Endodermal cell (in vitro differentiated cells): Measurements from ENCODE around the gene ATP2B1. TPM values are rescaled to one million over a fixed set of nuclear protein-coding genes. Genes with fewer than 3 reads are reported as not detected.

Experiments
- DNase-seq: peaks from one replicate; pipeline ENCODE4 v3.0.0-alpha.2; 2017
- H3K27ac ChIP-seq: 2 replicates; pipeline ENCODE4 v1.5.1; 2013; ENCODE audit warnings: mild to moderate bottlenecking, low read depth, low read length, moderate library complexity
- H3K27me3 ChIP-seq: 2 replicates; pipeline ENCODE4 v1.6.1; 2013; ENCODE audit warnings: mild to moderate bottlenecking, low read length, moderate library complexity; ENCODE audit not compliant: insufficient read depth, control insufficient read depth, poor library complexity, severe bottlenecking
- H3K36me3 ChIP-seq: 2 replicates; pipeline ENCODE4 v1.7.0; 2013; ENCODE audit warnings: mild to moderate bottlenecking, low read length, moderate library complexity; ENCODE audit not compliant: control insufficient read depth, insufficient read depth
- H3K4me1 ChIP-seq: one replicate; pipeline ENCODE4 v1.7.0; 2013; ENCODE audit warnings: low read length; ENCODE audit not compliant: control insufficient read depth, insufficient read depth
- H3K4me3 ChIP-seq: 2 replicates; pipeline ENCODE4 v1.5.1; 2013; ENCODE audit warnings: mild to moderate bottlenecking, low read length, moderate library complexity
- H3K9ac ChIP-seq: 2 replicates; pipeline ENCODE4 v1.6.1; 2013; ENCODE audit warnings: mild to moderate bottlenecking, low read length, moderate library complexity; ENCODE audit not compliant: poor library complexity, severe bottlenecking; ENCODE audit errors: extremely low read depth
- H3K9me3 ChIP-seq: 2 replicates; pipeline ENCODE4 v1.6.1; 2013; ENCODE audit warnings: mild to moderate bottlenecking, low read length, moderate library complexity; ENCODE audit not compliant: control insufficient read depth
- H3K27ac Mint-ChIP-seq: 2 replicates; pipeline ENCODE4 v1.8.0; 2020; ENCODE audit warnings: mixed read lengths
- H3K27me3 Mint-ChIP-seq: 2 replicates; pipeline ENCODE4 v1.8.0; 2021; ENCODE audit warnings: mild to moderate bottlenecking, mixed read lengths; ENCODE audit not compliant: insufficient read depth
- H3K36me3 Mint-ChIP-seq: 2 replicates; pipeline ENCODE4 v1.8.0; 2020; ENCODE audit warnings: low read depth, mixed read lengths
- H3K4me1 Mint-ChIP-seq: 2 replicates; pipeline ENCODE4 v1.8.0; 2020; ENCODE audit warnings: mixed read lengths
- H3K4me3 Mint-ChIP-seq: 2 replicates; pipeline ENCODE4 v1.8.0; 2020; ENCODE audit warnings: mild to moderate bottlenecking, moderate library complexity, mixed read lengths
- H3K9me3 Mint-ChIP-seq: 2 replicates; pipeline ENCODE4 v1.8.0; 2020; ENCODE audit warnings: mild to moderate bottlenecking, mixed read lengths
- WGBS, 2 experiments: methylation state at CpG; one replicate each; pipeline versions ENCODE4 v1.1.5 to v1.1.7; 2013; ENCODE audit warnings: missing lambda C conversion rate in 2 of 2, mixed read lengths in 1 of 2; ENCODE audit not compliant: insufficient coverage in 1 of 2, insufficient read length in 1 of 2; 5-methylcytosine and 5-hydroxymethylcytosine counted together
- total RNA-seq, 2 donors: library from RNA; stranded (reverse); fragmentation: NEBNext Ultra II Directional in 1 of 2; extraction: Animal tissue kit (Norgen Biotek cat#: 25700) in 1 of 2; gene quantifications; 2 replicates in 1 of 2; 3 replicates in 1 of 2; pipeline ENCODE4 v1.2.1, GENCODE V29; 2021
- TF ChIP-seq, protein P1 (sequence below): fragments of 200-600 bp; sonication (generic); conservative IDR thresholded peaks from 2 replicates; pipeline ENCODE4 v1.5.0; 2021; ENCODE audit warnings: antibody characterized with exemption, mild to moderate bottlenecking

Gene ATP2B1
- total RNA-seq, 2 donors from 2014 or later = 66.7 to 81.9 TPM

DNA sequence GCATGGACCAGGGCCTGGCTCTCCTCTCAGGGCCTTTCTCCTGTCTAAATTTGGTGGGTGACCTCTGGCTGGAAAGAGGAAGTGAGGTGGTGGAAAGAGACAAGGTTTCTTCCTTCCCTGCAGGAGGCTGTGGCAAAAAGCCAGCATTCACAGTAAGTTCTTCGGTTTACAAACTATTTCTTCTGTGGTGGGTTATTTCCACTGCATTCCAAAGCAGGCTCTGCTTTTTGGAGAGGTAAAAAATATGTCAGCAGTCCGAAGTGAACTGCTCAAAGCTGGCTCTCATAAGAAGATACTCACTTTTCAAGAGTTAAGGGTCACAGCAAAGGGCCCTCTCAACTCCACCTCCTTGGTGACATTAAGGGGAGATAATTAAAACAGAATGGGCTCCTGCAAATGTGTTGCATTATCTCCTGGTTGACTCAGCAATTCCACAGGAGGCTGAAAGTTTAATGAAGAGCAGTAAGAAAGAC, 133.9 kb downstream of the ATP2B1 start:
- Histone ChIP-seq H3K4me3 (no peak overlapping the region), H3K27ac (no peak overlapping the region), H3K9ac (no peak overlapping the region), H3K27me3 (no peaks in the 10 kb centered on the region), H3K4me1 (peaks cover 3% of the 10 kb centered on the region), H3K9me3 (no peaks in the 10 kb centered on the region), H3K36me3 (no peaks in the 10 kb centered on the region)
- H3K36me3 Mint-ChIP-seq = no peaks in the 10 kb centered on the region
- peak overlapping the region; percentile 77 for H3K27ac Mint-ChIP-seq
- WGBS, 2 experiments = 60% methylated on average over 2 of the region's 2 CpGs; no CpG with 5 or more reads in 1 of the 2 experiments
- TF ChIP-seq, protein P1, sequence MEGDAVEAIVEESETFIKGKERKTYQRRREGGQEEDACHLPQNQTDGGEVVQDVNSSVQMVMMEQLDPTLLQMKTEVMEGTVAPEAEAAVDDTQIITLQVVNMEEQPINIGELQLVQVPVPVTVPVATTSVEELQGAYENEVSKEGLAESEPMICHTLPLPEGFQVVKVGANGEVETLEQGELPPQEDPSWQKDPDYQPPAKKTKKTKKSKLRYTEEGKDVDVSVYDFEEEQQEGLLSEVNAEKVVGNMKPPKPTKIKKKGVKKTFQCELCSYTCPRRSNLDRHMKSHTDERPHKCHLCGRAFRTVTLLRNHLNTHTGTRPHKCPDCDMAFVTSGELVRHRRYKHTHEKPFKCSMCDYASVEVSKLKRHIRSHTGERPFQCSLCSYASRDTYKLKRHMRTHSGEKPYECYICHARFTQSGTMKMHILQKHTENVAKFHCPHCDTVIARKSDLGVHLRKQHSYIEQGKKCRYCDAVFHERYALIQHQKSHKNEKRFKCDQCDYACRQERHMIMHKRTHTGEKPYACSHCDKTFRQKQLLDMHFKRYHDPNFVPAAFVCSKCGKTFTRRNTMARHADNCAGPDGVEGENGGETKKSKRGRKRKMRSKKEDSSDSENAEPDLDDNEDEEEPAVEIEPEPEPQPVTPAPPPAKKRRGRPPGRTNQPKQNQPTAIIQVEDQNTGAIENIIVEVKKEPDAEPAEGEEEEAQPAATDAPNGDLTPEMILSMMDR = no peak
- H3K9me3 Mint-ChIP-seq = no peaks in the 10 kb centered on the region
- peak; percentile 62 for DNase-seq
- peaks cover 25% of the 10 kb centered on the region for H3K4me1 Mint-ChIP-seq
- no peaks in the 10 kb centered on the region for H3K27me3 Mint-ChIP-seq
- no peak overlapping the region for H3K4me3 Mint-ChIP-seq

DNA sequence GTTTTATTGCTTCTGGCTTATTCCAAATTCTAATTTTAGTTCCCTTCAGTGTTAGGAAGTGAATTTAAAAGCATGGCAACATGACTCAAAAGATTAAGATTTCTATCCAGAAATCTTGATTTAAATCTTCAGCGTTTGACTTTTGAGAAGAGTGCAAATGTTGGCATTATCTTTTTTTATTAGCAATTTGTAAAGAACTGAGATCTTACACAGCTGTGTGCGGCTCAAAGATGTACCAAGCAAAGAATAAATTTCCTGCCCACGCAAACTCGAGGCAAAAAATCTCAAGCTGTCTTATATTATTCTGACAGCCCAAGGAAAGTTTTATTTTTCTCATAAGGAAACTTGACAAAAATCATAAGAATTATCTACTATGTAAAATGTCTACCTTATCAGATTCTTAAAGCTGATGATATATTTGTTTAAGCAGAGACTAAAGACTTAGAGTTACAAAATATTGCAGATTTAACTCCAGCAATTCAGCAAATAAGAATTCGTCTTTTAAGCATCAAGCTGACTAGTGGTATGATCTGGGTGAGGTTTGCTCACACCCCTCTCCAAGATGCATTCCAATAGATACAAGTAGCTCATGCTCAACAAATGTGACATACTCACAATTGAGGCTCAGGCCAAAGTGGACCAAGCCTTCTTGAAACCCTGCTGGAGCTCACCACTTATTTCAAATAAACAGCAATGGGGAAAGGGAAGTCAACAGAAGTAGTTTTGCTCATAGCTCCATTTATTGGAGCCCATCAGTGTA, 135.4 kb downstream of the ATP2B1 start:
- Histone ChIP-seq H3K27ac (no peak overlapping the region), H3K27me3 (no peaks in the 10 kb centered on the region), H3K4me3 (no peak overlapping the region), H3K36me3 (no peaks in the 10 kb centered on the region), H3K9ac (no peak overlapping the region), H3K9me3 (no peaks in the 10 kb centered on the region), H3K4me1 (peaks cover 3% of the 10 kb centered on the region)
- peaks cover 25% of the 10 kb centered on the region for H3K4me1 Mint-ChIP-seq
- H3K27ac Mint-ChIP-seq = no peak overlapping the region
- 95 to 100% methylated on average over 2 to 5 of the region's 5 CpGs for WGBS, 2 experiments
- H3K36me3 Mint-ChIP-seq = no peaks in the 10 kb centered on the region
- H3K4me3 Mint-ChIP-seq = no peak overlapping the region
- H3K27me3 Mint-ChIP-seq = no peaks in the 10 kb centered on the region
- DNase-seq = no peak
- H3K9me3 Mint-ChIP-seq = no peaks in the 10 kb centered on the region
- TF ChIP-seq, protein P1 = no peak

DNA sequence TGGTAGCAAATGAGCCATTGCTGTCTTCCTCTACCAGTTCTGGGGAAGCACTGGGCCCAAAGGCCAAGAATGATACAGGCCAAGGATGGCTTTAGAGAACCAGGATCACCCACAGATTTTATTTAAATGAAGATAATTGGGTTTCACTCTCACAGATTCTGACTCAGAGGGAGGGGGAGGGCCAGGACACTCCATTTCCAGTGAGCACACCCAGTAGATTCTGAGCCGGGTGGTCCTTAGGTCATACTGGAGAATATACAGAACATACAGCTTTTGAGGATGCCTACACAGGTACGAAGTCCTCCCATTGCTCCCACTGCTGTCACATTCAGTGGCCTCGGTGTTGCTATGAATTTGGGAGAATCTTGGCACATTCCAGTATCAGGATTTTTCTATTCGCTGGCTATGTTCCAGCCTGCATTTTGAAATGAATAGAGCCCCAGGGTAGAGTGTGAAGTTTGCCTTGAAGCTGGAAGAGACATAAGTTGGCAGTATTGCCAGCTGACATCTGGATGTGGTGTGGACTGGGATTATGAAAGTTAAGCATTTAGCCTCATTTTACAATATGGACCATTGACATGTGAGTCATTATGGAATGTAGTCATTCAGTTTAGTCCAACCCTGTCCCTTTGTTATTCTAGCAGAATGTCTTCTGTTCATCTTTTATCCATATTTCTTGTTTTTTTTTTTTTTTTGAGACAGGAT, 137.0 kb downstream of the ATP2B1 start:
- no peaks in the 10 kb centered on the region for H3K9me3 ChIP-seq
- H3K4me1 Mint-ChIP-seq = peaks cover 23% of the 10 kb centered on the region
- H3K27me3 Mint-ChIP-seq = no peaks in the 10 kb centered on the region
- H3K27me3 ChIP-seq = no peaks in the 10 kb centered on the region
- no peaks in the 10 kb centered on the region for H3K36me3 Mint-ChIP-seq
- TF ChIP-seq, protein P1 = no peak
- DNase-seq = no peak
- H3K27ac Mint-ChIP-seq = no peak overlapping the region
- H3K9ac ChIP-seq = no peak overlapping the region
- no peak overlapping the region for H3K4me3 ChIP-seq
- peaks cover 3% of the 10 kb centered on the region for H3K4me1 ChIP-seq
- no peak overlapping the region for H3K4me3 Mint-ChIP-seq
- 96 to 97% methylated on average over 3 to 4 of the region's 4 CpGs for WGBS, 2 experiments
- no peak overlapping the region for H3K27ac ChIP-seq
- H3K36me3 ChIP-seq = no peaks in the 10 kb centered on the region
- H3K9me3 Mint-ChIP-seq = no peaks in the 10 kb centered on the region
